HG03025 (cell line): ENCODE results near the gene POU3F3.

Source experiments
- ATAC-seq: cut with Tn5 transposase; IDR thresholded peaks from one replicate; pipeline ENCODE4 v1.9.1; 2021; ENCODE audit warnings: mild to moderate bottlenecking, moderate library complexity; ENCODE audit not compliant: unreplicated experiment, low FRiP score

POU3F3 gene

GRCh38 chr2:104901037-104901881 is 47.3 kb downstream of the POU3F3 start:
- no peak for ATAC-seq

DNA sequence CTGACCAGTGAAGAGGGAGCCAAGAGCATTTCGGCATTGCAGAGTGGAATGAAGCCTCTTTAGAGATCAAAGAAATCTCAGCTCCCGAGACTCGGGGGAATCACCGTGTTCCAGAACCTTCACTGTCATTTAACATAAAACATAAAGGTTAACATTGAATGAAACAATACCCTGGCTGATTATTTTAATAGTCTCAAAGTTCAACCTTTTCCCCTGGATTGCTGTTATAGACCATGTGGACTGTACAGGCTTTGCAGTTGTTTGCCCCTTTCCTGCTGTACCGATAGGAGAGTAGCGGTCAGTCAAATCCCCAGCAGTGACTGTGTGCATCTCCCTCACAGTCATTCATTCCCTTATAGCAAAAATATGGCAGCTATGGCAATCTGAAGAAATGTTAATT is 48.4 kb downstream of the POU3F3 start:
- no peak for ATAC-seq
